Glomerular endothelial cell (primary cell): ENCODE data around the gene IFIT1B. TPM values are rescaled to one million over a fixed set of nuclear protein-coding genes. Genes with fewer than 3 reads are reported as not detected.
"Not testable (repeated sequence)": the region's sequence is repeated elsewhere in the genome, so short reads cannot be mapped to it uniquely, and the experiment has no call there.

Experiments
- DNase-seq: peaks from one replicate; pipeline ENCODE4 v3.0.0-alpha.2; 2011; ENCODE audit warnings: low read depth, low spot score; ENCODE audit errors: extremely low read depth
- total RNA-seq: library from RNA; depleted of rRNA; stranded (reverse); fragments of >200 nt; gene quantifications from 2 replicates; pipeline ENCODE4 v1.2.3, GENCODE V29; 2015

Gene IFIT1B
- total RNA-seq, 1 donor from 2014 or later, result not detected

GRCh38 chr10:89411135-89411534 is 33.3 kb downstream of the IFIT1B start:
- DNase-seq, result not testable (repeated sequence)

DNA sequence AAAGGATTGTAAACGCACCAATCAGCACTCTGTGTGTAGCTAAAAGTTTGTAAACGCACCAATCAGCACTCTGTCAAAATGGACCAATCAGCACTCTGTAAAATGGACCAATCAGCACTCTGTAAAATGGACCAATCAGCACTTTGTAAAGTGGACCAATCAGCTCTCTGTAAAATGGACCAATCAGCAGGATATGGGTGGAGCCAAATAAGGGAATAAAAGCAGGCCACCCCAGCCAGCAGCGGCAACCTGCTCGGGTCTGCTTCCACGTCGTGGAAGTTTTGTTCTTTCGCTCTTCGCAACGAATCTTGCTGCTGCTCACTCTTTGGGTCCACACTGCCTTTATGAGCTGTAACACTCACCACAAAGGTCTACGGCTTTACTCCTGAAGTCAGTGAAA is 34.4 kb downstream of the IFIT1B start:
- not testable (repeated sequence) for DNase-seq

GRCh38 chr10:89413398-89413912 is 35.6 kb downstream of the IFIT1B start:
- DNase-seq, result no peak

- no peak for DNase-seq
These were observed 36.5 kb downstream of the IFIT1B start, which contains the start of gene IFIT5 for GRCh38 chr10:89414146-89414878. Gene IFIT5 (plus strand): TSS chr10:89414568. CDS start chr10:89414799, 231 bp downstream.

DNA sequence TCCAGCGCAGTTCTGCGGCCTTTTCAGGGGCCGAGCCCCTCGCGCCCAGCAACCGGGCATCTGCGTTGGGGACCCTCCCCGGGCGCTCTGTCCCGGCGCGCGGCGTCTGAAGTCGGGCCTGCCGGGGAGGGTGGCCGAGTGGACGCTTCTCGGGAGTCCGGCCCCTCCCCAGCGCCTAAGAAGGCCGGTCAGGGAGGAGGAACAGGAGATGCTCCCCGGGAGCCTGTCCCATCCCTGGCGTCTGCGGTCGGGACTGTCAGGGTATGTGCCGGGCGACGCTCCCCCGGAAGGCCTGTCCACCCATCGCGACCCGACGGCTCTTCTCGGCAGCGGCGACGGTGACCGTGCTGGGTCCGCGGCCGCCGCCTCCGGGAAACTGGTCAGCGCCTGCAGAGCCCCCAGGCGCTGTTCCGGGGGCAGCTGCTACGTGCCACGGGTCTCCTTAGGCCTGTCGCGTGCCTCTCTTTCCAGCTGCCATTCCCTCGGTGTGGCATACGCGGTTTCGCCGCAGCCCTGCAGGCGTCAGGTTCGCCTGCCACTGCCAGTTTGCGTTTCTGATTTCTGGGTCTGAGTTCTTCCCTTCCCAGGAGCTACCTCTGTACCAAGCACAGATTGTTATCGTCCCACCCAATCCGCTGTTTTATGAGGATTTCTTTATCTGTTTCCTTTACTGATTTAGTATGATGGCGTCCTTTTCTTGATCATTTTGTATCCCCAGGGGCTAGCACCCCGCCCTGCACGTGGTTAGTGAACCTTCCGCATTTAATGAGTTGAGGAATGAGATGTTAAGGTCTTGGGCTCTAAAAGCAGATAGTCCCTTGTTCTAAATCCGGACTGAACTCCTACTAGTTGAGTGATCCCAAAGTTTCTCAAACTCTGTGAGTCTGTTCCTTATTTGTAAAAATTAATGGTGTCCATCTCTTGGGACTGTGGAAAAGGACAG is 37.3 kb downstream of the IFIT1B start:
- no peak for DNase-seq

GRCh38 chr10:89416465-89416864 is 38.6 kb downstream of the IFIT1B start:
- DNase-seq, result no peak

DNA sequence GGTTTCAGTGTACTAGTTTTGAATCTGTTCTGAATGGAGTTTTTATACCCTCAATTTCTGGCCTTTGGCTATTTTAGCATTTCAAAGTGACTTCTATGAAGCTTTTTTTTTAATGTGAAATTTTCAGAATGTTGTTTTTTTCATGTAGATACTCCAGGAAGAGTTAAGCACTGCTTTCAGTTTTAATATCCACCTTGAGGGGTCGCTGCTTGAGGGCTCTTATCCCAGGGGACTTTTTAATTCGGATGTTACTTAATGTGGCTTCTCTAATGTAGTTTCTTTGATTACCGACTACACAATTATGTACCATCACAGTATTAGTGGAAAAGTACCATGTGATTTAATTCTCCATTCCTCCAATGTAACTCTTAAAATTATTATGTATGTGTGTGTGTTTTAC is 41.7 kb downstream of the IFIT1B start:
- no peak for DNase-seq

DNA sequence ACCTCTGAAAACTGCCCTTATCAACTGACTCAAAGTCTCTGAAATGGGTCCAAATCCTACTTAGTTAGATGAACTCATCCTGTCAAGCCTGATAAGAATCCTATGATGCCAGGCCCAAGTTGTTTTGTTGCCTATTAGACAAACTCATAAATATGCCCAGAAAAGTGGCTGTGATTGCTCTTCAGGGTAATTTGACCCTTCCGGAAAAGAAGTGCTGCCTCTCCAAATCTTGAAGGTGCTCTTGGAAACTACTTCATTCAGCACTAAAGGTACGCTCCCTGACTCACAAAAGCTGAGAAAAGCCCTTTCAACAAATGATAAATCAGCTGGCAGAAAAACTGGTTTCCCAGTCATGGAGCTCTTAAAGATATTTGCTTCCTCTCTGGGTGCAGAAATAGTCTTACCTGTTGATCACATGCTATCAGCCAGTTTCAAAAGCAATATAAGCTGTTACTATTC is 43.2 kb downstream of the IFIT1B start:
- no peak for DNase-seq

GRCh38 chr10:89425000-89425399 is 47.1 kb downstream of the IFIT1B start:
- DNase-seq, result no peak

DNA sequence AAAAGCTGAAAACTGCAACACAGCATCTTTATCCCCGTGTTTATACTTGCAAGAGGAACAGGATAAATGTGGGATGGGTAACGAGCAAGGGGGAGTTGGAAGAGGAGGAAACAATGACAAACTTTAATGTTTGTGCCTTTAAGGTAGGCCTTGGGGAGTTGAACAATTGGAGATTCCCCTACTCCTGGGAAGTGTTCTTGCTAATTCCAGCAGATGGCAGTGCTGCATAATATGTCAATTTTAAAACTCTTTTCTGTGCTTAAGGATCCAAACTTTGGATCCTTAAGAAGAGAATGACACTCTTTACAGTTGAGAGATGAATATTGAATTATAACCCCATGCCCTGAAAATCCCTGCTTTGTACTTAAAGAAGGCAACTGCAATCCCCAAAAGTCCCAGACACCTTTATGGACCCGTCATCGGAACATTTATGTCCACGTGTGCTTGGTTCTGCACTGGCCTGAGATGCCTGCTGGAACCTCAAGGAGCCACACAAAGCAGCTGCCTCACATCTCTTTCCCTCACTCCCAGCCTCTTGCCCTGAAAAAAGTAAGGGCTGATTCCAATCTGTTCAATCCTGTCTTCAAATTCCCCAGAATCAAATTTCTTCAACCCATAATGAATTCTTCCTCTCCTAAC is 48.5 kb downstream of the IFIT1B start:
- DNase-seq, result no peak

- no peak for DNase-seq
These were observed 49.8 kb downstream of the IFIT1B start for GRCh38 chr10:89427629-89428028.

- DNase-seq, result no peak
These were observed 51.0 kb downstream of the IFIT1B start for GRCh38 chr10:89428877-89429276.

DNA sequence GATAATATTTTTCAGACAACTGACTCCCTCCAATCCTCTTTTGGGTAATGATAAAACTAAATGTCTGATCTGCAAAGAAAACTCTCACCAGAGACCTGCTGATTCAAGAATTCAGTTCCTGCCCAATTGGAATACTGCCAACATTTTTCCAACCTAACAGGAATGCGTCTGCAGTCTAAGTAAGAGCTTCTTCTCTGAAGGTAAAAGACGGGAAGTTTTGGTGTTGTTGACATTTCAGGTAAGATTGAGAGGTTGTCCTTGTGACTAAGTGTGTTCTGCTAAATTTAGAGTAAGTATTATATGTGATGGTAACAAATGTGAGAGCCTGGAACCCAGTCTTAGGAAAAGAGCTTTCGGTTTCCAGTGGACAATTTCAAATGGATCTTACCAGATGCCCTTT is 54.1 kb downstream of the IFIT1B start:
- no peak for DNase-seq

Other genes with a start within 250 kb of the IFIT1B start
- not detected in 2 replicates for gene CH25H, start 170.7 kb upstream of the IFIT1B start, total RNA-seq
- gene LIPA, start 126.3 kb upstream of the IFIT1B start, total RNA-seq, result 53.1 and 62.1 TPM in 2 replicates
- gene IFIT2, start 76.0 kb upstream of the IFIT1B start, total RNA-seq, result 7.9 and 8.9 TPM in 2 replicates
- gene IFIT3, start 50.1 kb upstream of the IFIT1B start, total RNA-seq, result 33.3 and 47.2 TPM in 2 replicates
- gene IFIT1, start 14.6 kb downstream of the IFIT1B start, total RNA-seq, result 3.3 and 20.8 TPM in 2 replicates
- 14.3 and 22.5 TPM in 2 replicates for gene IFIT5, start 36.5 kb downstream of the IFIT1B start, total RNA-seq
- 0.58 and 1.6 TPM in 2 replicates for gene SLC16A12, start 157.5 kb downstream of the IFIT1B start, total RNA-seq